ENCODE measurements around the gene EN2.

GRCh38 chr7:155429651-155430050, 28.3 kb upstream of the EN2 start:
- TF ChIP-seq CTCF (IDR thresholded peaks at IDR 0.05) = no peak
- no peak for TF ChIP-seq POLR2AphosphoS5 (IDR thresholded peaks at IDR 0.05; ENCODE audit: low read depth, low read length)

Data from Panc1 (cell line).